Erythroblast (primary cell): Measurements from ENCODE around the gene KCNH8.

ENCODE experiments used
- GATA1 ChIP-seq: IDR thresholded peaks from 2 replicates; pipeline ENCODE4 v1.6.1; 2011; ENCODE audit warnings: low read depth, mild to moderate bottlenecking, control low read depth, low read length, moderate library complexity
- POLR2A ChIP-seq: IDR thresholded peaks from 2 replicates; pipeline ENCODE4 v1.6.1; 2011; ENCODE audit warnings: mild to moderate bottlenecking, low read length

- TF ChIP-seq POLR2A (no peak), GATA1 (no peak)
These were observed 23.6 kb upstream of the KCNH8 start for GRCh38 chr3:19124752-19125151.
